ENCODE measurements around the gene TGFBR2.

Gene TGFBR2

GRCh38 chr3:30692498-30693130 lies 86.2 kb downstream of the TGFBR2 start:
- no peak for DNase-seq (ENCODE audit: low spot score)

GRCh38 chr3:30693470-30694120 lies 87.2 kb downstream of the TGFBR2 start:
- peak; percentile 80 for DNase-seq (ENCODE audit: low spot score)

GRCh38 chr3:30694148-30694547 lies 87.7 kb downstream of the TGFBR2 start:
- DNase-seq (ENCODE audit: low spot score) = no peak

- DNase-seq (ENCODE audit: low spot score) = no peak
Observed at GRCh38 chr3:30694668-30695067, 88.3 kb downstream of the TGFBR2 start.

GRCh38 chr3:30695302-30696061 lies 89.1 kb downstream of the TGFBR2 start:
- DNase-seq (ENCODE audit: low spot score) = no peak

- no peak for DNase-seq (ENCODE audit: low spot score)
Observed at GRCh38 chr3:30696403-30696819, 90.0 kb downstream of the TGFBR2 start.

GRCh38 chr3:30696896-30697295 lies 90.5 kb downstream of the TGFBR2 start:
- no peak for DNase-seq (ENCODE audit: low spot score)

GRCh38 chr3:30698549-30698948 lies 92.1 kb downstream of the TGFBR2 start:
- no peak for DNase-seq (ENCODE audit: low spot score)

- DNase-seq (ENCODE audit: low spot score) = no peak
Observed at GRCh38 chr3:30699927-30700326, 93.5 kb downstream of the TGFBR2 start.

- no peak for DNase-seq (ENCODE audit: low spot score)
Observed at GRCh38 chr3:30700702-30701321, 94.4 kb downstream of the TGFBR2 start.

GRCh38 chr3:30702038-30702827 lies 95.8 kb downstream of the TGFBR2 start:
- DNase-seq (ENCODE audit: low spot score) = no peak

GRCh38 chr3:30702828-30703397 lies 96.5 kb downstream of the TGFBR2 start:
- DNase-seq (ENCODE audit: low spot score) = no peak

GRCh38 chr3:30704931-30705890 lies 98.8 kb downstream of the TGFBR2 start:
- no peak for DNase-seq (ENCODE audit: low spot score)

- DNase-seq (ENCODE audit: low spot score) = no peak
Observed at GRCh38 chr3:30707825-30708224, 101.4 kb downstream of the TGFBR2 start.

- no peak for DNase-seq (ENCODE audit: low spot score)
Observed at GRCh38 chr3:30708472-30708871, 102.1 kb downstream of the TGFBR2 start.

- no peak for DNase-seq (ENCODE audit: low spot score)
Observed at GRCh38 chr3:30710017-30710416, 103.6 kb downstream of the TGFBR2 start.

- DNase-seq (ENCODE audit: low spot score) = no peak
Observed at GRCh38 chr3:30711151-30711550, 104.8 kb downstream of the TGFBR2 start.

- no peak for DNase-seq (ENCODE audit: low spot score)
Observed at GRCh38 chr3:30711867-30712266, 105.5 kb downstream of the TGFBR2 start.

GRCh38 chr3:30712991-30713390 lies 106.6 kb downstream of the TGFBR2 start:
- no peak for DNase-seq (ENCODE audit: low spot score)

Measured in SK-N-DZ (cell line).